ENCODE results near the gene GPSM3. TPM values are rescaled to one million over a fixed set of nuclear protein-coding genes. Genes with fewer than 3 reads are reported as not detected.
A peak's percentile ranks its signal among the peaks of the same experiment; 100 is the strongest.

GPSM3 gene
- total RNA-seq, 1 donor from 2014 or later = 6.9 TPM

- DNase-seq (ENCODE audit: low read depth in 2 of 2) = no peak
Measured at GRCh38 chr6:32175322-32175710, 17.1 kb downstream of the GPSM3 start.

- DNase-seq (ENCODE audit: low read depth in 2 of 2) = no peak
Measured at GRCh38 chr6:32174416-32174815, 18.0 kb downstream of the GPSM3 start.

GRCh38 chr6:32173051-32173727 is 19.3 kb downstream of the GPSM3 start:
- no peak for DNase-seq (ENCODE audit: low read depth in 2 of 2)

GRCh38 chr6:32171234-32171633 is 21.2 kb downstream of the GPSM3 start:
- no peak for DNase-seq (ENCODE audit: low read depth in 2 of 2)

GRCh38 chr6:32170294-32170693 is 22.1 kb downstream of the GPSM3 start:
- no peak for DNase-seq (ENCODE audit: low read depth in 2 of 2)

GRCh38 chr6:32168807-32169591 is 23.4 kb downstream of the GPSM3 start:
- no peak for DNase-seq (ENCODE audit: low read depth in 2 of 2)

- DNase-seq (ENCODE audit: low read depth in 2 of 2) = no peak
Measured at GRCh38 chr6:32168350-32168749, 24.1 kb downstream of the GPSM3 start.

GRCh38 chr6:32167761-32168262 is 24.6 kb downstream of the GPSM3 start:
- DNase-seq (ENCODE audit: low read depth in 2 of 2) = no peak

GRCh38 chr6:32167154-32167760 is 25.2 kb downstream of the GPSM3 start:
- DNase-seq (ENCODE audit: low read depth in 2 of 2) = no peak

GRCh38 chr6:32166411-32167061 is 25.9 kb downstream of the GPSM3 start:
- DNase-seq (ENCODE audit: low read depth in 2 of 2) = no peak

- no peak for DNase-seq (ENCODE audit: low read depth in 2 of 2)
Measured at GRCh38 chr6:32164295-32164694, 28.1 kb downstream of the GPSM3 start, which contains the start of gene EGFL8. Gene EGFL8, plus strand, starts transcription at chr6:32164595. Its CDS starts 1,571 bp downstream, at chr6:32166166.

GRCh38 chr6:32163559-32164258 is 28.7 kb downstream of the GPSM3 start:
- no peak for DNase-seq (ENCODE audit: low read depth in 2 of 2)

- no peak for DNase-seq (ENCODE audit: low read depth in 2 of 2)
Measured at GRCh38 chr6:32158052-32158451, 34.4 kb downstream of the GPSM3 start.

- DNase-seq (ENCODE audit: low read depth in 2 of 2) = no peak
Measured at GRCh38 chr6:32156891-32157290, 35.6 kb downstream of the GPSM3 start.

- peak; percentile 68 to 80 for DNase-seq (ENCODE audit: low read depth in 2 of 2)
Measured at GRCh38 chr6:32154514-32155161, 37.8 kb downstream of the GPSM3 start.

GRCh38 chr6:32153564-32154513 is 38.6 kb downstream of the GPSM3 start, which contains the start of gene PPT2:
Gene PPT2, plus strand, starts transcription at chr6:32154141. Its CDS starts 454 bp downstream, at chr6:32154595.
- DNase-seq (ENCODE audit: low read depth in 2 of 2) = peak; percentile 96 to 97

- peak in 1 of 2 donors; percentile 48 for DNase-seq (ENCODE audit: low read depth in 2 of 2)
Measured at GRCh38 chr6:32152769-32153563, 39.5 kb downstream of the GPSM3 start.

Measured in dermis microvascular lymphatic vessel endothelial cell (primary cell).